ENCODE results near the gene KCNJ1.
A peak's percentile ranks its signal among the peaks of the same experiment; 100 is the strongest.

KCNJ1 gene

DNA sequence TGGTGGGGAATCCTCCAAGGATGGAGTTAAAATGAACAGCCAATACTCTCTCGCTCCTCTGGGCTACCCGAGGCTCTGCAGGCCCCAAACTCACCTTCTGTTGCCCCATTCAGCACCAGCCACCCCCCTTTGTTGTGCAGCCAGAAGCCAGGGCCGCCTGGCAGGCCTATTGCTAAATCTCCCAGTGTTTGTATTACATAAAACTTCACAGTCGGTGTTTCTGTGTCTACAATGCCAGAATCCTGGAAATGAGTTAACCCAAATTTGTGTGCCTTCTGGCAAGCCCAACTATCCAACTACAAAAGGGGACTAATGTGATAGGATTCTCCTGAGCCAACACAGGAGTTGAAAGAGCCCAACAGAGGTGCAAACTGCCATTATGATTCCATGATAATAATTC, 33.4 kb upstream of the KCNJ1 start:
- Histone ChIP-seq H3K9ac (ENCODE audit: low read depth, low read length) (no peak overlapping the region), H3K4me3 (ENCODE audit: low read length) (no peak overlapping the region), H3K4me1 (ENCODE audit: insufficient read depth, low read length) (peaks cover 10% of the 10 kb centered on the region; the same call in 1 of the 2 replicates), H3K27me3 (ENCODE audit: insufficient read depth, low read length) (peaks cover 95% of the 10 kb centered on the region), H3K9me3 (ENCODE audit: insufficient read depth, low read depth, low read length) (no peaks in the 10 kb centered on the region), H3K27ac (ENCODE audit: low read length) (no peak overlapping the region), H3K36me3 (ENCODE audit: insufficient read depth, low read depth, low read length) (no peaks in the 10 kb centered on the region)

DNA sequence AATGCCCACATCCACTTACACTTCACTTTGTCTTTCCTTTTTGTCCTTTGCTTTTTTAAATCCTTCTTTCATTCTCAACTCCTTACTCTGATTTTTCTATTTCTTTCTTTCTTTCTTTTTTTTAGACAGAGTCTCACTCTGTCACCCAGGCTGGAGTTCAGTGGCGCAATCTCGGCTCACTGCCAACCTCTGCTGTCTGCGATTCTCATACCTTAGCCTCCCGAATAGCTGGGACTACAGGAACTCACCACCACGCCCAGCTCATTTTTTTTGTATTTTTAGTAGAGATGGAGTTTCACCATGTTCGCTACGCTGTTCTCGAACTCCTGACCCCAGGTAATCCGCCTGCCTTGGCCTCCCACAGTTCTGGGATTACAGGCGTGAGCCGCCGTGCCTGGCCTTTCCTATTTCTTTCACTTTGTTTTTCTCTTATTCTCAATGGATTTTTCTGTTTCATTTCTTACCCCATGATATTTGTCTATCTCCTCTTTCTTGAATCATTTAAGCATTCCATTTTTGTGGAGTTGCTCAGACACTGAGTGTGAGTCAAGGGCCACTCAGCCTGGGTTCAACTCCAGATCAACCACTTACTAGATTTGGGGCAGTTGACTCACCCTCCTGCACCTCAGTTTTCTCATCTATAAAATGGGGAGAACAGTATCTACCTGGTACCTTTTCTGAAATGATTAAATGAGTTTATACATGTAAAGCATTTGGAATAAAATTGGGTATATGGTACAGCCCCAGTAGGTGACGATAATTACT, 31.7 kb upstream of the KCNJ1 start:
- Histone ChIP-seq H3K9me3 (ENCODE audit: insufficient read depth, low read depth, low read length) (no peaks in the 10 kb centered on the region), H3K36me3 (ENCODE audit: insufficient read depth, low read depth, low read length) (no peaks in the 10 kb centered on the region), H3K9ac (ENCODE audit: low read depth, low read length) (no peak overlapping the region), H3K4me3 (ENCODE audit: low read length) (no peak overlapping the region), H3K4me1 (ENCODE audit: insufficient read depth, low read length) (peaks cover under 1% of the 10 kb centered on the region; the same call in 1 of the 2 replicates), H3K27me3 (ENCODE audit: insufficient read depth, low read length) (peaks cover 90% of the 10 kb centered on the region), H3K27ac (ENCODE audit: low read length) (no peak overlapping the region)

DNA sequence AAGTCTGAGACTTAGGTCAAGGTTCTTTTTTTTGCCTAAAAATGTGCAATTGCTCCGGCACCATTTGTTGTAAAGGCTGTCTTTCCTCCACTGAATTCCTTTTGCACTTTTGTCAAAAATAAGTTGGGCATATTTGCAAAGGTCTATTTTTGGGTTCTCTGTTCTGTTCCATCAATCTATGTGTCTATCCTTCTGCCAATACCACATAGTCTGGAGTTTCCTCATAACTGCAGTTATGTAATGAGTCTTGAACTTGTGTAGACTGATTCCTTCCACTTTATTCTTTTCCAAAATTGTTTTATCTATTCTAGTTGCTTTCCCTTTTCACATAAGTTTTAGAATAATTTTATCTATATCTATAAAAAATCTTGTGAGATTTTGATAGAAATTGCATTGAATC, 30.7 kb upstream of the KCNJ1 start:
- Histone ChIP-seq H3K9ac (ENCODE audit: low read depth, low read length) (no peak overlapping the region), H3K4me1 (ENCODE audit: insufficient read depth, low read length) (no peaks in the 10 kb centered on the region), H3K4me3 (ENCODE audit: low read length) (no peak overlapping the region), H3K27me3 (ENCODE audit: insufficient read depth, low read length) (peaks cover 90% of the 10 kb centered on the region), H3K9me3 (ENCODE audit: insufficient read depth, low read depth, low read length) (no peaks in the 10 kb centered on the region), H3K27ac (ENCODE audit: low read length) (no peak overlapping the region), H3K36me3 (ENCODE audit: insufficient read depth, low read depth, low read length) (no peaks in the 10 kb centered on the region)

DNA sequence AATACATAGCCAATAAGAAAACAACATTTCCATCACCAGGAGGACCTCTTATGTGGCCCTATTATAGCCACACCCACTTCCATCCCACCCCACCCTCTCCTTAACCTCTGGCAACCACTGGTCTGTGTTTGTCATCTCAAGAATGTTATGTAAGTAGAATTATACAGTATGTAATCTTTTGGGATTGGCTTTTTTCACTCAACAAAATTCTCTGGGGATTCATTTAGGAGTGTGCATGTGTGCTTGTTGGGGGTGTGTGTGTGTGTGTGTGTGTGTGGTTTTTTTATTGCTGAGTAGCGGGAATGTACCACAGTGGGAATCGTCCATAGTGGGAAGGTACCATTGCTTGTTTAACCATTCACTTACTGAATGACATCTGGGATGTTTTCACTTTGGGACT, 29.3 kb upstream of the KCNJ1 start:
- Histone ChIP-seq H3K4me1 (ENCODE audit: insufficient read depth, low read length) (no peaks in the 10 kb centered on the region; the same call in 1 of the 2 replicates), H3K36me3 (ENCODE audit: insufficient read depth, low read depth, low read length) (no peaks in the 10 kb centered on the region), H3K4me3 (ENCODE audit: low read length) (no peak overlapping the region), H3K27me3 (ENCODE audit: insufficient read depth, low read length) (peaks cover 90% of the 10 kb centered on the region), H3K9me3 (ENCODE audit: insufficient read depth, low read depth, low read length) (no peaks in the 10 kb centered on the region), H3K9ac (ENCODE audit: low read depth, low read length) (no peak overlapping the region), H3K27ac (ENCODE audit: low read length) (no peak overlapping the region)

DNA sequence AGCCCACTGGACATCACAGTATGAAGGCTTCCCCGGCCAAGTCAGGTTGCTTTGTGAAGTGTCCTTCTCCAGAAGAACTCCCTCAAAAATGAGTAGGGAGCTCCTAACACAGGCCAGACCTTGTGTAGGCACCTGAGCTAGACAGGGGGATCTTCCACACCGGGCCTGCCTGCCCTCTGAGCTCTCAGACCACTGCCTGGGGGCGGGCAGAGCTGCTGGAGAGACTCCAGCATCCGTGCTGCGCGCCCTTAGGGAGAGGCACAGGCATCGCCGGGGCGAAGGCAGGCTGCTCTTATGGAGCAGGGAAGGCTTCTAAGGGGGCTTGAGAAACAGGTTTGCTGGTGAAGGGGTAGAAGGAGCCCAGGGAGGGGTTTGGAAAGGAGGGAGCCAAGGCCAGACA, 28.4 kb upstream of the KCNJ1 start:
- H3K4me1 ChIP-seq (ENCODE audit: insufficient read depth, low read length), result no peaks in the 10 kb centered on the region; the same call in 1 of the 2 replicates
- no peaks in the 10 kb centered on the region for H3K36me3 ChIP-seq (ENCODE audit: insufficient read depth, low read depth, low read length)
- no peak overlapping the region for H3K9ac ChIP-seq (ENCODE audit: low read depth, low read length)
- H3K4me3 ChIP-seq (ENCODE audit: low read length), result no peak overlapping the region
- no peaks in the 10 kb centered on the region for H3K9me3 ChIP-seq (ENCODE audit: insufficient read depth, low read depth, low read length)
- H3K27ac ChIP-seq (ENCODE audit: low read length), result no peak overlapping the region
- H3K27me3 ChIP-seq (ENCODE audit: insufficient read depth, low read length), result peaks cover 90% of the 10 kb centered on the region

DNA sequence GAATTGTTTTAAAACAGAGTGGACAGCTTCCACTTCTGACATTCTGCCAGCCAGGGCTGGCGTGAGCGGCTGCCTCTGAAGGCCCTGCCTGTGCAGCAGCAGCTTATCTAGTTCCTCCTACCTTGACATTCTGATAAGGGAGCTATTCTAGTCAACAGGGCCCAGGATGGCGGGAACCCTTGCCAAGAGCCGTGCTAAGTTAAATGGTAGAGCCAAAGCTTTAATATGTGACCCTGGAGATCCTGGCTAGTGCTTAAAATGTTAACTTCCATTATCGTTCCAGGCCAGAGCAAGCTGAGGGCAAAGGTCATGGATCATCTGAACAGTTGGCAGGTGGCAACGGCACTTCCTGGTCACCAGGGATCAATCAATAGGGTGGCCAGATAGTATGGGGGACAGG, 27.6 kb upstream of the KCNJ1 start:
- Histone ChIP-seq H3K27me3 (ENCODE audit: insufficient read depth, low read length) (peaks cover 90% of the 10 kb centered on the region), H3K9ac (ENCODE audit: low read depth, low read length) (no peak overlapping the region), H3K9me3 (ENCODE audit: insufficient read depth, low read depth, low read length) (no peaks in the 10 kb centered on the region; the same call in 1 of the 2 replicates), H3K27ac (ENCODE audit: low read length) (no peak overlapping the region), H3K4me1 (ENCODE audit: insufficient read depth, low read length) (peaks cover 3% of the 10 kb centered on the region; the same call in 1 of the 2 replicates), H3K4me3 (ENCODE audit: low read length) (no peak overlapping the region), H3K36me3 (ENCODE audit: insufficient read depth, low read depth, low read length) (no peaks in the 10 kb centered on the region)

DNA sequence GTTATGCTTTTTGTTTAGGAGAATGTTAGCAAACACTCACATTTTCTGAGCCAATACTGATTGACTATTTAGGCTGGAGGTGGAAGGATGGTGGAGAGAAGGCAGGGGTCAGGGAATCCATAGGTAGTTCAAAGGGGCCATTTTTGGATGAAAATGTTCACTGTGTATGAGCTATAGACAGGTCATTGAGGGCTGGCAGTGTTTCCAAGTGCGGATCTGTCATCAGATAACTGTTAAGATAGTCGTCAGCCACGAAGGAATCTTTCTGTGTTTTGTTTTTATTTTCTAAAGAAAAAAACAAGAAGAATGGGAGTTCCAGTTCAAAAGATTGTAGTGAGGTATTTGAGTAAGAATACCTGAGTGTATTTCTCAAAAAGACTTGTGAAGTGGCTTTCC, 27.2 kb upstream of the KCNJ1 start:
- no peak overlapping the region for H3K27ac ChIP-seq (ENCODE audit: low read length)
- peaks cover 90% of the 10 kb centered on the region for H3K27me3 ChIP-seq (ENCODE audit: insufficient read depth, low read length)
- no peaks in the 10 kb centered on the region for H3K36me3 ChIP-seq (ENCODE audit: insufficient read depth, low read depth, low read length)
- H3K9me3 ChIP-seq (ENCODE audit: insufficient read depth, low read depth, low read length), result no peaks in the 10 kb centered on the region; the same call in 1 of the 2 replicates
- peaks cover 3% of the 10 kb centered on the region; the same call in 1 of the 2 replicates for H3K4me1 ChIP-seq (ENCODE audit: insufficient read depth, low read length)
- H3K4me3 ChIP-seq (ENCODE audit: low read length), result no peak overlapping the region
- H3K9ac ChIP-seq (ENCODE audit: low read depth, low read length), result no peak overlapping the region

DNA sequence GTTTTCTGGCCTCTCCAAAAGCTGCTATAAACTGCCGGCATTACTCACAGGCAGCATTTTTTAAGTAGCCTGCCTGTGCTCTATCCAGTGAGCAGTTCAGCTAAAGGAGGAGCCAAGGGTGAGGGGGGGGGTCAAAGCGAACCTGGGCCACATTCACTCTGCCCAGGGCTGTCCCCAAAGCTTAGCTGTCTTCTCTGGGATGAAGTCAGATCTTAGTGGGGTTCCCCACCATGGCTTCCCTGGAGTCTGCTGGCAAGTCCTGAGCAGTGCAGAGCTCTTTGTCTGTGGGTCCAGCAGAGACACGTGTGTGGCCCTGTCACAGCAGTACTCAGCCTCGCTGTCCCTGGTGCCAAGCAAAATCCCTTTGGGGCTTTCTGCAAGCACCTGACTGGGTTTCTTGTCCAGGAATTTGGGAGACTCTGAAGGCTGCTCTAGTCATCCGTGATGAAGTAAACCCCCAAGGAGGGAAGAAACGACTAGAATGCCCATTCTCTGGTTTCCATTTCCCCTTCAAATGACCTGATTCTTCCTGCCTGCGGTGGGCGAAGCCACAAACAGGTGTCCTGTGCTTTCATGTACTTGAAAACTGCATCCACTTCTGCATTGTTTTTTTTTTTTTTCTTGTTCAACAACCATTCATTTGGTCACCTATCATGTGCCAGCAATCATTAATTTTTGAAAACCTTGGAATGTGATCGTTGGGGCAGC, 26.6 kb upstream of the KCNJ1 start:
- Histone ChIP-seq H3K27me3 (ENCODE audit: insufficient read depth, low read length) (peaks cover 90% of the 10 kb centered on the region), H3K36me3 (ENCODE audit: insufficient read depth, low read depth, low read length) (no peaks in the 10 kb centered on the region), H3K4me3 (ENCODE audit: low read length) (no peak overlapping the region), H3K27ac (ENCODE audit: low read length) (no peak overlapping the region), H3K9ac (ENCODE audit: low read depth, low read length) (no peak overlapping the region), H3K9me3 (ENCODE audit: insufficient read depth, low read depth, low read length) (no peaks in the 10 kb centered on the region; the same call in 1 of the 2 replicates), H3K4me1 (ENCODE audit: insufficient read depth, low read length) (peaks cover 3% of the 10 kb centered on the region; the same call in 1 of the 2 replicates)

DNA sequence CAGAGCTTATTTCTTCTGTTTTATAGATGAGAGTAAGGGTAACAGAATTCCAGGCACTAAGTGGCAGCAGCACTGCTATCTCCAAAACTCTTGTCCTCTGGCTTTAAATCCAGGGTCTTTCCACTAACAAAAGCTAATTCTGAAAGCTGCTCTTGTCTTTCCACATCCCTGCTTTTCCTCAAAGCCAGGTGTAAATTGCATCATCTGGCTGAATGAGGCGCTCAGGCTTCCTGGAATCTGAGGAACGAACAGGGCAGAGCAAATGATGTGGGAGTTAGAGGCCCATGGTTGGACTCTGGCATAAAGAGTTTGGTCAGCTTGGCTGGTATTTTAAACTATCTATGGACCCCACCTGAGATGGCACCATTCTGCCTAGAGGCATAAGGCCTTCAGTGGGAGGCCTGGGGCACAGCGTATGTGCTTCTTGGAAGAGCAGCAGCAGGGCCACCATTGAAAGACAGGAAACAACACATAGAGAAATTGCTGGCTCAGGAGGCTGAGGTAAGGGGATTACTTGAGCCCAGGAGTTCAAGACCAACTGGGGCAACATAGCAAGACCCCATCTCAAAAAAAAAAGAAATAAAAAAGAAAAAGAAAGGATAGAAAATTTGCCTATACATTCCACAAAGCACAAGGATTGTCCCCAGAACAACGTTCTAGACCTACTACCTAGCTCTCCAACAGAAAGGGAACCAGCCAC, 25.9 kb upstream of the KCNJ1 start:
- Histone ChIP-seq H3K9me3 (ENCODE audit: insufficient read depth, low read depth, low read length) (no peaks in the 10 kb centered on the region; the same call in 1 of the 2 replicates), H3K4me3 (ENCODE audit: low read length) (no peak overlapping the region), H3K27me3 (ENCODE audit: insufficient read depth, low read length) (peaks cover 90% of the 10 kb centered on the region), H3K4me1 (ENCODE audit: insufficient read depth, low read length) (peaks cover 3% of the 10 kb centered on the region; the same call in 1 of the 2 replicates), H3K36me3 (ENCODE audit: insufficient read depth, low read depth, low read length) (no peaks in the 10 kb centered on the region), H3K9ac (ENCODE audit: low read depth, low read length) (no peak overlapping the region), H3K27ac (ENCODE audit: low read length) (no peak overlapping the region)

DNA sequence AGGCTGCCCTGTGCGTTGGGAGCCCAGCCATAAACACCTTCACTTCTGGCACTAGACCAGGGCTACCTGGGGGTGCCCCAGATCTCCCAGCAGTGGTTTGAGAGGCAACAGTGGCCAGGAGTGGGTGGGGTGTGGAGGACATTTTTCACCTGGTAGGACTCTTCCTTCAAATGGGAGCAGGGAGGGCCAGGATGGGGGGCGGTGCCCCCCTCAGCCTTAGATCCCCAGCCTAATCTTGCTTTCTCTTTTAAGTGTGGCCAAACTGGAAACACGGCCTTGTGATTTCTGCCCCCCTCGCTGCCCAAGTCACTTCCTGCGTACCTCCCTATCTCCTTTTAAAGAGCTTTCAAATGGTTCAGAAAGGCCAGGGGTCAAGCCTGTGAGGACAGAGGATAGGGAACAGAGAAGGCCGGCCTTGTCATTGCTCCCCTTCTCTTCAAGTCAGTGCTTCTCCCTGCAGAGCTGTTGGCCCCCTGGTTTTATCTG, 24.9 kb upstream of the KCNJ1 start:
- Histone ChIP-seq H3K4me3 (ENCODE audit: low read length) (peak overlapping the region; percentile 56; the same call in 1 of the 2 replicates), H3K27ac (ENCODE audit: low read length) (no peak overlapping the region), H3K36me3 (ENCODE audit: insufficient read depth, low read depth, low read length) (no peaks in the 10 kb centered on the region), H3K9ac (ENCODE audit: low read depth, low read length) (no peak overlapping the region; the same call in 1 of the 2 replicates), H3K27me3 (ENCODE audit: insufficient read depth, low read length) (peaks cover 93% of the 10 kb centered on the region), H3K4me1 (ENCODE audit: insufficient read depth, low read length) (peaks cover 3% of the 10 kb centered on the region; the same call in 1 of the 2 replicates), H3K9me3 (ENCODE audit: insufficient read depth, low read depth, low read length) (no peaks in the 10 kb centered on the region; the same call in 1 of the 2 replicates)
